A673 (cell line): ENCODE measurements around the gene OR8A1.

ENCODE experiments used
- CTCF ChIP-seq: fragments of 300-800, 200-600 bp; sonication (generic); conservative IDR thresholded peaks from 2 replicates; pipeline ENCODE4 v1.5.1; 2017; ENCODE audit warnings: low read depth, mild to moderate bottlenecking, antibody characterized with exemption, low read length, moderate library complexity, mixed read lengths
- EZH2 ChIP-seq: fragments of 200-600 bp; sonication (generic); IDR thresholded peaks from 2 replicates; pipeline ENCODE4 v1.6.1; 2017; ENCODE audit warnings: borderline replicate concordance, low read depth, mild to moderate bottlenecking, mixed read lengths, antibody characterized with exemption, low read length; ENCODE audit not compliant: poor library complexity, severe bottlenecking

- TF ChIP-seq CTCF (no peak), EZH2 (no peak)
These were observed 40.5 kb downstream of the OR8A1 start for GRCh38 chr11:124610295-124610694.
